ENCODE measurements around the gene CREB1. TPM values are rescaled to one million over a fixed set of nuclear protein-coding genes. Genes with fewer than 3 reads are reported as not detected.

CREB1 gene
- total and polyA plus RNA-seq, 2 donors (not counting 1 experiment from before 2014, with no cell fraction given), result 42.5 to 156 TPM

GRCh38 chr2:207619764-207620203, 90.0 kb downstream of the CREB1 start:
- intact Hi-C loops (cut with micrococcal nuclease), result loop anchor here (10.0 kb wide), 2 partner anchors 695 to 1535 kb away; partner anchors contain the start of gene INO80D
- Mint-ChIP-seq H3K27me3 (no peaks in the 10 kb centered on the region), H3K4me1 (peaks cover 62% of the 10 kb centered on the region), H3K9me3 (ENCODE audit: insufficient read depth) (no peaks in the 10 kb centered on the region), H3K4me3 (peak overlapping the region; percentile 76), H3K27ac (peak overlapping the region; percentile 89)
- Histone ChIP-seq H3K79me2 (ENCODE audit: control insufficient read depth, insufficient read depth, low read length) (peaks cover 81% of the 10 kb centered on the region), H3K27me3 (replicated peaks in 1 of 4; ENCODE audit: control extremely low read depth in 1 of 4, control insufficient read depth in 3 of 4, insufficient read depth in 4 of 4, low read length in 3 of 4) (no peaks in the 10 kb centered on the region), H3K4me2 (replicated peaks; ENCODE audit: low read depth, low read length, poor library complexity, severe bottlenecking) (peak overlapping the region; percentile 84), H3K4me3 (ENCODE audit: control extremely low read depth in 1 of 5, extremely low read depth in 1 of 5, insufficient read depth in 1 of 5, low read depth in 2 of 5, low read length in 4 of 5) (peak overlapping the region in 4 of 5 experiments; percentile 4 to 52 (median 21)), H3K36me3 (replicated peaks in 1 of 2; ENCODE audit: control extremely low read depth in 1 of 2, control insufficient read depth in 1 of 2, extremely low read depth in 1 of 2, insufficient read depth in 2 of 2, low read length in 1 of 2) (peaks cover 4 to 59% of the 10 kb centered on the region in 2 experiments), H3K9ac (ENCODE audit: low read length) (peak overlapping the region; percentile 45), H2AFZ (ENCODE audit: insufficient read depth, low read depth, low read length, poor library complexity, severe bottlenecking) (peak overlapping the region; percentile 54), H3K9me3 (ENCODE audit: control extremely low read depth in 1 of 3, control insufficient read depth in 2 of 3, insufficient read depth in 1 of 3, low read length in 2 of 3) (no peaks in the 10 kb centered on the region), H4K20me1 (ENCODE audit: control insufficient read depth, insufficient read depth, low read length, poor library complexity, severe bottlenecking) (peaks cover 13% of the 10 kb centered on the region), H3K27ac (ENCODE audit: low read length in 2 of 2) (peak overlapping the region; percentile 45 to 84), H3K4me1 (ENCODE audit: control insufficient read depth in 2 of 2, insufficient read depth in 2 of 2, low read length in 2 of 2) (peaks cover 51 to 56% of the 10 kb centered on the region in 2 donors)
- no CpG with 5 or more reads among the region's 4 CpGs for WGBS (ENCODE audit: insufficient coverage)
- POLR2A ChIA-PET, result interaction anchor here (1.5 kb wide), 1 partner anchor 89 kb away, joined by 8 read pairs; no protein-coding TSS in a partner anchor
- TF ChIP-seq EZH2 (IDR thresholded peaks at IDR 0.05; ENCODE audit: borderline replicate concordance, insufficient read depth, low read depth, low read length, poor library complexity, severe bottlenecking), result no peak
- TF ChIP-seq CTCF (IDR thresholded peaks at IDR 0.05), result no peak
- CTCF ChIA-PET, result interaction anchor here (1.6 to 1.9 kb wide), 2 partner anchors 10 to 87 kb away, joined by 4 read pairs; no protein-coding TSS in a partner anchor
- DNase-seq (peak; percentile 78), ATAC-seq (ENCODE audit: low read depth) (peak; percentile 53)

DNA sequence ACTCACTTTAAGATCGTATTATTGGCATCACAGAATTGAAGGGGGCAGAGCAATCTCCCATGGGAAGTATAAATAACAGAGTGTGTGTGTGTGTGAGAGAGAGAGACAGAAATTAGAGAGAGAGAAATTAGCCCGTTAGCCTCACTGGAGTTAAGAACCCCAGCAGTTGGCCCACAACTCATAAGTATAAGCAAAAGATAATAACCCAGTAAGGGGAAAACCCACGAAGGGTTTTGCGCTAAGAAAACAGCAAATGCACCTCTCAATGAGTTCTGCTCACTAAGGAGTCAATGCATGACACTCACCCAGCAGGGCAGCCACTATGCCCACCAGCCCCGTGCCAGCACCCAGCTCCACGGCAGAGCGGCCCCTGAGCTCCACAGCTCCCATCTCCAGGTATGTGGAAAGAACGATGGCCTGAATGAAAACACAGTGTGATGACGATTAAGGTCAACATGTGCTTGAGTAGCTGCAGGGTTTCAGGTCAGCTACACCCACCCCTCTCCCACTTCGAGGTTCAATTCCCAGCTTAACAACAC, 91.8 kb downstream of the CREB1 start:
- ChIA-PET POLR2A (interaction anchor here (1.0 to 1.5 kb wide), 2 partner anchors 91 kb away, joined by 8 to 13 read pairs; no protein-coding TSS in a partner anchor), CTCF (interaction anchor here (1.2 to 1.9 kb wide), 3 partner anchors 12 to 119 kb away, joined by 4 to 5 read pairs (median 4); no protein-coding TSS in a partner anchor)
- Mint-ChIP-seq H3K9me3 (ENCODE audit: insufficient read depth) (no peaks in the 10 kb centered on the region), H3K4me3 (peak overlapping the region; percentile 53), H3K4me1 (peaks cover 62% of the 10 kb centered on the region), H3K27me3 (no peaks in the 10 kb centered on the region), H3K27ac (peak overlapping the region; percentile 86)
- H3K79me2 ChIP-seq (ENCODE audit: control insufficient read depth, insufficient read depth, low read length), result peaks cover 63% of the 10 kb centered on the region
- H3K9ac ChIP-seq (ENCODE audit: low read length), result no peak overlapping the region
- H3K4me3 ChIP-seq (ENCODE audit: control extremely low read depth in 1 of 5, extremely low read depth in 1 of 5, insufficient read depth in 1 of 5, low read depth in 2 of 5, low read length in 4 of 5), result no peak overlapping the region
- no peaks in the 10 kb centered on the region for H3K27me3 ChIP-seq (replicated peaks in 1 of 4; ENCODE audit: control extremely low read depth in 1 of 4, control insufficient read depth in 3 of 4, insufficient read depth in 4 of 4, low read length in 3 of 4)
- H3K9me3 ChIP-seq (ENCODE audit: control extremely low read depth in 1 of 3, control insufficient read depth in 2 of 3, insufficient read depth in 1 of 3, low read length in 2 of 3), result no peaks in the 10 kb centered on the region
- TF ChIP-seq EZH2 (IDR thresholded peaks at IDR 0.05; ENCODE audit: borderline replicate concordance, insufficient read depth, low read depth, low read length, poor library complexity, severe bottlenecking), result no peak
- no peak for TF ChIP-seq CTCF (IDR thresholded peaks at IDR 0.05)
- peak overlapping the region; percentile 17 for H2AFZ ChIP-seq (ENCODE audit: insufficient read depth, low read depth, low read length, poor library complexity, severe bottlenecking)
- H3K36me3 ChIP-seq (replicated peaks in 1 of 2; ENCODE audit: control extremely low read depth in 1 of 2, control insufficient read depth in 1 of 2, extremely low read depth in 1 of 2, insufficient read depth in 2 of 2, low read length in 1 of 2), result peaks cover 3 to 55% of the 10 kb centered on the region in 2 experiments
- WGBS (ENCODE audit: insufficient coverage), result 58% methylated on average over 2 of the region's 10 CpGs
- H3K27ac ChIP-seq (ENCODE audit: low read length in 2 of 2), result peak overlapping the region; percentile 14 to 84
- ATAC-seq (ENCODE audit: low read depth), result no peak
- H4K20me1 ChIP-seq (ENCODE audit: control insufficient read depth, insufficient read depth, low read length, poor library complexity, severe bottlenecking), result peaks cover 9% of the 10 kb centered on the region
- peaks cover 51 to 64% of the 10 kb centered on the region in 2 donors for H3K4me1 ChIP-seq (ENCODE audit: control insufficient read depth in 2 of 2, insufficient read depth in 2 of 2, low read length in 2 of 2)
- intact Hi-C loops (cut with micrococcal nuclease), result loop anchor here (10.0 kb wide), 2 partner anchors 693 to 1537 kb away; partner anchors contain the start of gene INO80D
- peak overlapping the region; percentile 42 for H3K4me2 ChIP-seq (replicated peaks; ENCODE audit: low read depth, low read length, poor library complexity, severe bottlenecking)
- peak; percentile 36 for DNase-seq

All from B cell (primary cell).